ENCODE measurements around the gene PCMT1.
"Not testable (repeated sequence)": the region's sequence is repeated elsewhere in the genome, so short reads cannot be mapped to it uniquely, and the experiment has no call there.

The PCMT1 gene

DNA sequence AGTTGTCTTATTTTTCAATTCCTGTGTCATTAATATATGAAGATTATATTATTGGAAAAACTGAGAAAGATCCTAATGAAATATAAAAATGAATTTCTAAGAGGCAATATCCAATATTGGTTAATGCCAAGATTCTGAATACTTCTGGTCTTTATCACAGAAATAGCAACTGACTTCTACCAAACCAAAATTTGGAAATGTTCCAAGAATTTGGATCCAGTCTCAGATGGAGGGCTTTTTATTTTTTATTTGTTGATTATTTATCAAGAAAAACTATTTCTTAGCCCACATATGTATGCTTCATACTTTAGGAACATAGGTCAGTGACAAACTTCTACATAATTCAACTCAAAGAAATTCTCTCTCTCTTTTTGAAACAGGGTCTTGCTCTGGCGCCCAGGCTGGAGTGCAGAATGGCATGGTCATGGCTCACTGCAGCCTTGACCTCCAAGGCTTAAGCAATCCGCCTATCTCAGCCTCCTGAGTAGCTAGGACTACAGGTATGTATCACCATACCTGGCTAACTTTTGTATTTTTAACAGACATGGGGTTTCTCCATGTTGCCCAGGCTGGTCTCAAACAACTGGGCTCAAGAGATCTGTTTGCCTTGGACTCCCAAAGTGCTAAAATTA, 16.3 kb upstream of the PCMT1 start:
- Mint-ChIP-seq H3K27ac (no peak overlapping the region), H3K4me3 (no peak overlapping the region), H3K9me3 (no peaks in the 10 kb centered on the region), H3K36me3 (ENCODE audit: low read depth) (peaks cover 52% of the 10 kb centered on the region), H3K27me3 (no peaks in the 10 kb centered on the region), H3K4me1 (ENCODE audit: low read depth) (peaks cover 13% of the 10 kb centered on the region)

DNA sequence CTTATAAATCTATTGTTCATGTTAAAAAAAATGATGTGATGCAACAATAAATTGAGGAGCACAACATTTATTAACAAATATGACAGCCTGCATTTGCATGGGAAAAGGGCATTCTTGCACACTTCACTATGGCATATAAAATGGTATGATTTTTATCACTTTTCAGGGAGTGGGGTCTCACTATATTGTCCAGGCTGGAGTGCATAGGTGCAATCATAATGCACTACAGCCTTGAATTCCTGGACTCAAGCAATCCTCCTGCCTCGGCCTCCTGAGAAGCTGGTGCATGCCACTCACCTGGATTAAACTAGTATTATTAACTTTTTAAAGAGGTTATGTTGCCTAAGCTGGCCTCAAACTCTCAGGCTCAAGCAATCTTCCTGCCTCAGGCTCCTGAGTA, 14.6 kb upstream of the PCMT1 start:
- Mint-ChIP-seq H3K27ac (no peak overlapping the region), H3K4me3 (no peak overlapping the region)

DNA sequence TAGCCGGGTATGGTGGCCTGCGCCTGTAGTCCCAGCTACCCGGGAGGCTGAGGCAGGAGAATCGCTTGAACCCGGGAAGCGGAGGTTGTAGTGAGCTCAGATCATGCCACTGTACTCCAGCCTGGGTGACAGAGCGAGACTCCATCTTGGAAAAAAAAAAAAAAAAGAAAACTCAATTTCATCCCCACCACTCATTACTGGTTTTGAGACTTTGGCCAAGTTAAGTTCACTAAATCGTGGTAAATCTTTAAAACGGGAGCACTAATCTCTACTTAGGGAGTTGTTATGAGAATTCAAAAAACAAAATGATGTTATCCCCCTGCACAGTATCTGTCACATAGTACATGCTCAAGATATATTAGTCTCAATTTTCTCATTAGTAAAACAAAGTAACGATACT, 4.3 kb upstream of the PCMT1 start:
- peaks cover 30% of the 10 kb centered on the region for H3K4me1 Mint-ChIP-seq (ENCODE audit: low read depth)
- not testable (repeated sequence) for H3K27me3 Mint-ChIP-seq, H3K9me3 Mint-ChIP-seq
- peak overlapping the region; percentile 99 for H3K4me3 Mint-ChIP-seq
- peak overlapping the region; percentile 90 for H3K27ac Mint-ChIP-seq
- peaks cover 22% of the 10 kb centered on the region for H3K36me3 Mint-ChIP-seq (ENCODE audit: low read depth)

More for the DNA sequence above, 14.6 kb upstream of the PCMT1 start:
- H3K27me3 Mint-ChIP-seq: no peaks in the 10 kb centered on the region
- H3K4me1 Mint-ChIP-seq (ENCODE audit: low read depth): no peaks in the 10 kb centered on the region
- peaks cover 48% of the 10 kb centered on the region for H3K36me3 Mint-ChIP-seq (ENCODE audit: low read depth)
- H3K9me3 Mint-ChIP-seq: no peaks in the 10 kb centered on the region

DNA sequence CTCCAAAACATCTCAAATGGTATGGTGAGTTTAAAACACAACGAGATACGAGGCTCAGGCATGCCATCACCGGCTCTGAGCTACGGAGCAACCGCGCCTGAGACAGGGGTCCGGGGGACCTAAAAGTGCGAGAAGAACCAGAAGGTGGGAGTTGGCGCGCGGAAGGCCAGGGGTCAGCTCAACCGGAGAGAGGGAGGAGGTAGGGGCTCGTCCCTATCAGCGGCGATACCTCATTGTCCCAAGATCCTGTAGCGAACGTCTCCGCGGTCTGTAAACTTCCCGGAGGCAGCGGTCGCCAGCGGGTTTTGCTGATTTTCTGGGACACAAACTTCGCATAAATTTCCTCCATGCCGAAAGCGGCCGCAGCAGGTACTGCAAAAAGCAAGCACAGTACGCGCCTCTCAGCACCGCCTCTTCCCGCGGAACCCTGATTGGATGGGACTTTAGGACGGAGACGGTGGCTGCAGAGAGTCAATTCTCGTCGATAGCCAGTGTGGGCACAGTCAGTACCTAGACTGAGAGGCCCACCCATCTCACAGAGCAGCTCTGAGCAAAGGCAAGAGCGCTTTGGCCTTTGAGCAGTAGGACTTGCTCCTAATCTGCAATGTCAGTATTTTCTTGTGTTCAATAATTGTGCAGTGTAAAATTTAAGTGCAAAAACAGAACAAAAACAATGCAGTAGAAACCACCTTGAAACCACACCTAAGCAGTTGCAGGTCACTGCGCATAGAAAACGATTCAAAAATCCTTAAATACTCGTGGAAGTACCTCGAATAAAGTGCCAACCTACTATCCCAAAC, 3.2 kb upstream of the PCMT1 start, which contains the start of gene NUP43:
TSS of gene NUP43 (minus strand) at position 383 of the 800 bp plus-strand sequence. CDS start at position 349, 34 bp downstream.
- peaks cover 37% of the 10 kb centered on the region for H3K4me1 Mint-ChIP-seq (ENCODE audit: low read depth)
- H3K4me3 Mint-ChIP-seq: peak within 1 kb of the TSS; percentile 99
- peak within 1 kb of the TSS; percentile 90 for H3K27ac Mint-ChIP-seq
- H3K9me3 Mint-ChIP-seq: no peaks in the 10 kb centered on the region
- H3K27me3 Mint-ChIP-seq: no peaks in the 10 kb centered on the region
- peaks cover 15% of the 10 kb centered on the region for H3K36me3 Mint-ChIP-seq (ENCODE audit: low read depth)

DNA sequence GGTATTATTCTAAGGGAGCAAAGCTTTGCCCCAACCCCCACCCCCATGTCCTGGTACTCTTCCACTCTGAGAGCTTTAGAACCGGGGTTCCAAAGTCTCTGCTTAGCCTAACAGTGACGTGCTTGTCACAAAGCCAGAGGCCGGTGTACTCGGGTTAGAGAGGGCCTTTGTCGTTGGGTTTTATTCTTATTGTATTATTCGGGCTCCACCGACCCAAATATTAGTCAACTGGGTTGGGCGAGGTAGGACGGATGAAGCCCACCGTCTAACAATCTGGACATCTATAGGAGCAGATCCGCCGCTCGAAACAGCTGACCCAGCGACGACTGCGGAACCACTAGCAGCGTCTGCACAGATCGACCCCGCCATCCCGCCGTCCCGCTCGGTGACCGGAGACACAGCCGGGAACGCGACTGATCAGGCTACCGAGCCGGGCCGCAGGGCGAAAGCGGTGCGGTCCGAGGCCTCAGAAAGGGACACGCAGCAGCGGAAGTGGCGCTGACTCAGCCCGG, 403 bp upstream of the PCMT1 start:
- not testable (repeated sequence) for H3K36me3 Mint-ChIP-seq (ENCODE audit: low read depth); H3K9me3 Mint-ChIP-seq; H3K27me3 Mint-ChIP-seq
- Mint-ChIP-seq H3K4me1 (ENCODE audit: low read depth) (peaks cover 48% of the 10 kb centered on the region), H3K27ac (peak overlapping the region; percentile 77), H3K4me3 (peak overlapping the region; percentile 87)

DNA sequence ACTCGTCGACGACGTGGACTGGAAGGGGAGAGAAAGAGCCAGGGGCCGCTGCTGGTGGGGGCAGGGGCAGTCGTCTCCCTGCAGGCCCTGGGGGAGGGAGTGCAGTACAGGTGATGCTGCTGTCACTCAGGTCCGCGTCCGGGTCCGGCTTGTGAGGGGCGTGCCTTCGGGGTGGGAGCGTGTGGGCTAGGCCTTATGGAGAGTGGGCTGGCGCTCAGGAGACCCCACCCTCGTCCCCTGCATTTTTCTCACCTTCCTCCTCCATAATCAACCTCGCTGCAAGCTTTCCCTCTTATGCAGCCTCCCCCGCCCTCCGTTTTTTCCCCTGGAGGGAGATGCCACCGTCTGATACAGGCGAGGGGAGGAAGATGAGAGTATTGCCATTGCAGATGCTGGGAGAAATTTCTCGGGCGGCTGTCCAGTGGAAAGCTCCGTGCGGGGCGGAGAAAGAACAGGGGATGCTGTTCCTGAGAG, 632 bp downstream of the PCMT1 start:
- Mint-ChIP-seq H3K27me3 (no peaks in the 10 kb centered on the region), H3K4me1 (ENCODE audit: low read depth) (peaks cover 50% of the 10 kb centered on the region), H3K4me3 (peak overlapping the region; percentile 87), H3K36me3 (ENCODE audit: low read depth) (peaks cover 8% of the 10 kb centered on the region), H3K9me3 (no peaks in the 10 kb centered on the region), H3K27ac (peak overlapping the region; percentile 87)

DNA sequence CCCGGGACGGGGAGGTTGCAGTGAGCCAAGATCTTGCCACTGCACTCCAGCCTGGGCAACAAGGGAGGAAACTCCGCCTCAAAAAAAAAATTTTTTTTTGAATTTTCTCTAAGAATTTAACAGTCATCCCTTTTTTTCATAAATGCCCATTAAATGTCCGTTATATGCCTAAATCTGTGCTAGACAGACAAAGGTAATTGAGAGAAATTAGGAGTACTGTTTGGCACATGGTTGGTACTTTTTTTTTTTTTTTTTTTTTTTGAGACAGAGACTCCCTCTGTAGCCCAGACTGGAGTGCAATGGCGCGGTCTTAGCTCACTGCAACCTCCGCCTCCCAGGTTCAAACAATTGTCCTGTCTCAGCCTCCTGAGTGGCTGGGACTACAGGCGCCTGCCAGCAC, 1.7 kb downstream of the PCMT1 start:
- H3K4me3 Mint-ChIP-seq: peak overlapping the region; percentile 87
- H3K27ac Mint-ChIP-seq: no peak overlapping the region
- H3K4me1 Mint-ChIP-seq (ENCODE audit: low read depth): peaks cover 52% of the 10 kb centered on the region
- no peaks in the 10 kb centered on the region for H3K27me3 Mint-ChIP-seq
- no peaks in the 10 kb centered on the region for H3K9me3 Mint-ChIP-seq
- H3K36me3 Mint-ChIP-seq (ENCODE audit: low read depth): peaks cover 9% of the 10 kb centered on the region

DNA sequence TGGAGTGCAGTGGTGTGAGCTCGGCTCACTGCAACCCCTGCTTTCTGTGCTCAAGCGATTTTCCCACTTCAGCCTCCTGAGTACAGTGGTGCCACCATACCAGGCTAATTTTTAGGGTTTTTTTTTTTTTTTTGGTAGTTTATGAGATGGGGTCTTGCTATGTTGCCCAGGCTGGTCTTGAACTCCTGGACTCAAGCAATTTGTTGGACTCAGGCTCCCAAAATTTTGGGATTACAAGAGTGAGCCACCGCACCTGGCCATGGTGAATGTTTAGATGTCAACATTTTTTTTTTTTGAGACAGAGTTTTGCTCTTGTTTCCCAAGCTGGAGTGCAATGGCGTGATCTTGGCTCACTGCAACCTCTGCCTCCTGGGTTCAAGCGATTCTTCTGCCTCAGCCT, 2.4 kb downstream of the PCMT1 start:
- not testable (repeated sequence) for H3K27me3 Mint-ChIP-seq; H3K9me3 Mint-ChIP-seq; H3K36me3 Mint-ChIP-seq (ENCODE audit: low read depth); H3K27ac Mint-ChIP-seq
- Mint-ChIP-seq H3K4me3 (peak overlapping the region; percentile 48), H3K4me1 (ENCODE audit: low read depth) (peaks cover 46% of the 10 kb centered on the region)

DNA sequence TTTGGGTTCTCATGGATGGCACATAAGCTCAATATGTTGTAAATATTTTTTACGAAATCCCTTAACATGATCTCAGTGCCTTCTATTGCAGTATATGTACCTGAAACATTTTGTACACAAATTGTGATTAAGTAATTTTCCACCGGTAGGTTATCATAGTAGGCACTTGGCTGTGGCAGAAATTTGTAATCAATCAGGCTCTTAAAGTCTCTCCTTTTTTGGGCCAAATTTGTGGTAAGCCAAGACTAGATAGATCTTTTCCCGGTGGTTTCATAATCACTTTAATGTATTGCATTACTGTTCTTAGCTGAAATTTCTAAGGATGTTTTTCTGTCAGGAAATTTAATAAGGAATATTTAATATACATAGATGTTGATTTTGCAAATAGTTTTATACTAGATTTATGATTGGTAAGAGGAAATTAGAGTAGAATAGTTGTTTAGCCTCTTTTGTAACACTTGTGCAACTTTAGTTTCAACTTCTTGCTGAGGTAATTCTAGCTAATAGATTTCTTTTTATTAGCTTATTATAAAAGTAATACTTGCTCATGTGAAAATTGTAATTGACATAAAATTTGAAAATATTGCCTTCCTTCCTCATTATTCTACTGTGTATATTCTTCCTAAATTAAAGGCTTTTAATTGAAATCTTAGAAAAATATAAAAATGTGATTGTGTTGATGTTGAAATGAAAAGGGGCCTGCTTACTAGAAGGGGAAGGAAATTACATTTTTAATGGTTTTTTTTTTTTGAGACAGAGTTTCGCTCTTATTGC, 3.2 kb downstream of the PCMT1 start:
- H3K27me3 Mint-ChIP-seq: no peaks in the 10 kb centered on the region
- H3K4me1 Mint-ChIP-seq (ENCODE audit: low read depth): peaks cover 39% of the 10 kb centered on the region
- H3K27ac Mint-ChIP-seq: no peak overlapping the region
- H3K4me3 Mint-ChIP-seq: no peak overlapping the region
- no peaks in the 10 kb centered on the region for H3K9me3 Mint-ChIP-seq
- peaks cover 9% of the 10 kb centered on the region for H3K36me3 Mint-ChIP-seq (ENCODE audit: low read depth)

DNA sequence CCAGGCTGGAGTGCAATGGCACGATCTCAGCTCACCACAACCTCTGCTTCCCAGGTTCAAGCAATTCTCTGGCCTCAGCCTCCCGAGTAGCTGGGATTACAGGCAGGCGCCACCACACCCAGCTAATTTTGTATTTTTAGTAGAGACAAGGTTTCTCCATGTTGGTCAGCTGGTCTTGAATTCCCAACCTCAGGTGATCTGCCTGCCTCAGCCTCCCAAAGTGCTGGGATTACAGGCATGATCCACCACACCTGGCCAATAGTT, 3.8 kb downstream of the PCMT1 start:
- H3K4me1 Mint-ChIP-seq (ENCODE audit: low read depth): peaks cover 39% of the 10 kb centered on the region
- not testable (repeated sequence) for H3K27ac Mint-ChIP-seq; H3K9me3 Mint-ChIP-seq; H3K36me3 Mint-ChIP-seq (ENCODE audit: low read depth); H3K4me3 Mint-ChIP-seq; H3K27me3 Mint-ChIP-seq

DNA sequence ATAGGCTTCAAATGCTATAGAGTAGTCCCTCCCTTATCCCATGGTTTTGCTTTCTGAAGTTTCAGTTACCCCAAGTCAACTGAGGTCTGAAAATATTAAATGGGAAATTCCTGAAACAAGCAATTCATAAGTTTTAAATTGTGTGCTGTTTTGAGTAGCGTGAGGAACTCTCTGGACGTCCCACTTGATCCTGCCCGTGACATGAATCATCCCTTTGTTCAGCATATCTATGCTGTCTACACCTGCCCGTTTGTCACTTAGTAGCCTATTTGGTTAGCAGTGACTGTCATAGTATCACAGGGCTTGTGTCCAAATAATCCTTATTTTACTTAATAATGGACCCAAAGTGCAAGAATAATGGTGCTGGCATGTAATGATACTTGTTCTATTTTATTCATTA, 5.0 kb downstream of the PCMT1 start:
- no peak overlapping the region for H3K4me3 Mint-ChIP-seq
- H3K4me1 Mint-ChIP-seq (ENCODE audit: low read depth): peaks cover 35% of the 10 kb centered on the region
- no peaks in the 10 kb centered on the region for H3K27me3 Mint-ChIP-seq
- H3K9me3 Mint-ChIP-seq: no peaks in the 10 kb centered on the region
- H3K36me3 Mint-ChIP-seq (ENCODE audit: low read depth): peaks cover 18% of the 10 kb centered on the region
- H3K27ac Mint-ChIP-seq: no peak overlapping the region

DNA sequence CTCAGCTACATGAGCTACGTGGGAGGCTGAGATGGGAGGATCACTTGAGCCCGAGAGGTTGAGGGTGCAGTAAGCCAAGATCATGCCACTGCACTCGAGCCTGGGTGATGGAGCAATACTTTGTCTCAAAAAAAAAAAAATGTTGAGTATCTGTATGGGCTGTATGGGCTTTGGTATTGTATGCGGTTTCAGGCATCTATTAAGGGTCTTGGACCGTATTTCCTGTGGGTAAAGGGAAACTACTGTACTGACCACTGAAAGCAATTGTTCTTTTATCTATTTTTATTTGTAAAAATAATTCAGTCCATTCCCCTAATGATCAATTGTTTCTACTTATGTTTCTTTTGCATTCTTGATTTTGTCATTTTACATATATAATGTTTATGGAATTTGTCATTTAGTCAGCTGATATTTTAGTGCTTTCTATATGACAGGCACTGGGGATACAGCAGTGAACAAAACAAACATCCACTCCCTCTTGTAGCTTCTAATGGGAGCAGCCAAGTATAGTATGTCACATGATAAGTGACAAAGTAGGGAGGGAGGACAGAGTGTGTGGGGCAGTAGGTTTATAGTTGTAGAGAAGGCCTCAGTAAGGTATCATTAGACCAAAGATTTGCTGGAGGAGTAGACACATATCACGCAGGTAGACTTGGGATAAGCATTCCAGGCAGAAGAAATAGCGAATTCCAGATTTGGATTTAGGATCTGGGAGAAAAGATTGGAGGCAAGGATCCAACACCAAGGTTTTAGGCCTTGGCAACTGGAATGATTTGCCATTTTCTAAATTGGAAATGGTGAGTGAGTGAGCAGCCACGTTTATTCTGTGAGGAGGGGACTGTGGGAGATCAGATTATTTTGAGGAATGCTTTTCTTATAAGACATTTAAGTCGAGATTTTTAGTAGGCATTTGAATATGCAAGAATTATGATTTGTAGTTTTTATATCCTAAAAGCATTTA, 6.0 kb downstream of the PCMT1 start:
- H3K4me3 Mint-ChIP-seq: no peak overlapping the region

DNA sequence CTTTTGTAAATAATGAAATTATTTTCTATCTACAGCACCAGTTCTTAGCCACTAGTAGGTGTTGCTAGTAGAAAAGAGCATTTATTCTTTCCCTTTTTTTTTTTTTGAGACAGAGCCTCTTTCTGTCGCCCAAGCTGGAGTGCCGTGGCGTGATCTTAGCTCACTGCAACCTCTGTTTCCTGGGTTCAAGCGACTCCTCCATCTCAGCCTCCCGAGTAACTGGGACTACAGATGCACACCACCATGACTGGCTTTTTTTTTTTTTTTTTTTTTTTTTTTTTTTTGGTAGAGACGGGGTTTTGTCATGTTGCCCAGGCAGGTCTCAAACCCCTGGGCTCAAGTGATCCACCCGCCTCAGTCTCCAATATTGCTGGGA, 6.7 kb downstream of the PCMT1 start:
- H3K9me3 Mint-ChIP-seq: no peaks in the 10 kb centered on the region
- H3K27ac Mint-ChIP-seq: no peak overlapping the region
- no peaks in the 10 kb centered on the region for H3K27me3 Mint-ChIP-seq

More for the DNA sequence above, 6.0 kb downstream of the PCMT1 start:
- Mint-ChIP-seq H3K4me1 (ENCODE audit: low read depth) (peaks cover 38% of the 10 kb centered on the region), H3K27me3 (no peaks in the 10 kb centered on the region), H3K9me3 (no peaks in the 10 kb centered on the region), H3K27ac (no peak overlapping the region), H3K36me3 (ENCODE audit: low read depth) (peaks cover 28% of the 10 kb centered on the region)

DNA sequence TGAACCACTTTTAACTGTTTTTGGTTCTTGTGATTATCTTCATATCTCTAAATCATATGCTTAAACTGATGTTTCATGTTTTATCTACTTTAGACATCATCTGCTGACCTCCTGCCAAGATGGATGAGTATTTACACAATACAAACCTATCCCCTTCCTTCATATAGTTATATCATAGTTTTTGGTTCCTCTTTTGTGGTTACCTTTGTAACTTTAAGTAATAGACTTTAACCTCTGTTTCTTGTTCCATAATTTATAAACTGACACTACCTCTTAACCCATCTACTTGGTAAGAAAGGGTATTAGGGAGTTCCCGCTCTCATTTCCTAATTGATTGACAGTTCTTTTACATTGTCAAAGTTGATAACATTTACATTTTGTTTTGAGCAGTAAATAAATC, 11.9 kb downstream of the PCMT1 start:
- Mint-ChIP-seq H3K4me3 (no peak overlapping the region), H3K4me1 (ENCODE audit: low read depth) (peaks cover 21% of the 10 kb centered on the region), H3K27me3 (no peaks in the 10 kb centered on the region), H3K27ac (no peak overlapping the region), H3K9me3 (peaks cover 7% of the 10 kb centered on the region), H3K36me3 (ENCODE audit: low read depth) (peaks cover 48% of the 10 kb centered on the region)

More for the DNA sequence above, 6.7 kb downstream of the PCMT1 start:
- peaks cover 40% of the 10 kb centered on the region for H3K4me1 Mint-ChIP-seq (ENCODE audit: low read depth)
- peaks cover 32% of the 10 kb centered on the region for H3K36me3 Mint-ChIP-seq (ENCODE audit: low read depth)
- no peak overlapping the region for H3K4me3 Mint-ChIP-seq

Data from stimulated activated naive CD8-positive, alpha-beta T cell treated with anti-CD3 and anti-CD28 coated beads, Interleukin-15, Interleukin-2, amounts not matched to agents 100 ng/mL and 50 ng/mL, for 24 hours (primary cell).